ACC112 (cell line): ENCODE data around the gene PLGRKT.
"Not testable (repeated sequence)": the region's sequence is repeated elsewhere in the genome, so short reads cannot be mapped to it uniquely, and the experiment has no call there.

Source experiments
- H2AFZ ChIP-seq: fragments of 200-600 bp; sonication (generic); one replicate; pipeline ENCODE4 v1.6.0; 2017; ENCODE audit warnings: antibody characterized with exemption, low read length; ENCODE audit not compliant: unreplicated experiment
- H3K27ac ChIP-seq: fragments of 200-600 bp; sonication (generic); 2 replicates; pipeline ENCODE4 v1.5.1; 2014; ENCODE audit warnings: low read depth, mild to moderate bottlenecking, antibody characterized with exemption, low read length, moderate library complexity
- H3K27me3 ChIP-seq: fragments of 200-600 bp; sonication (generic); 2 replicates; pipeline ENCODE4 v1.6.1; 2014; ENCODE audit warnings: mild to moderate bottlenecking, antibody characterized with exemption, low read length, moderate library complexity, mixed read lengths; ENCODE audit not compliant: insufficient read depth
- H3K36me3 ChIP-seq: fragments of 200-600 bp; sonication (generic); 2 replicates; pipeline ENCODE4 v1.6.1; 2016; ENCODE audit warnings: mild to moderate bottlenecking, antibody characterized with exemption, low read length, moderate library complexity, mixed read lengths; ENCODE audit not compliant: insufficient read depth
- H3K4me1 ChIP-seq: fragments of 200-600 bp; sonication (generic); one replicate; pipeline ENCODE4 v1.6.1; 2016; ENCODE audit warnings: low read length, mixed read lengths; ENCODE audit not compliant: insufficient read depth, unreplicated experiment, control insufficient read depth
- H3K4me3 ChIP-seq: fragments of 200-600 bp; sonication (generic); 2 replicates; pipeline ENCODE4 v1.5.1; 2014; ENCODE audit warnings: mild to moderate bottlenecking, low read depth, low read length
- H3K79me2 ChIP-seq: fragments of 200-600 bp; sonication (generic); one replicate; pipeline ENCODE4 v1.6.0; 2016; ENCODE audit warnings: low read length; ENCODE audit not compliant: control insufficient read depth, unreplicated experiment, insufficient read depth

The PLGRKT gene

GRCh38 chr9:5437254-5438216 is at the start of gene PLGRKT:
Gene PLGRKT (minus strand): TSS chr9:5437925. CDS start chr9:5431977, 5,948 bp downstream.
- peaks cover 2% of the 10 kb centered on the region for H3K79me2 ChIP-seq
- H3K27me3 ChIP-seq = no peaks in the 10 kb centered on the region
- H3K4me1 ChIP-seq = peaks cover 20% of the 10 kb centered on the region
- H3K36me3 ChIP-seq = peaks cover 7% of the 10 kb centered on the region; the same call in 1 of the 2 replicates
- peak within 1 kb of the TSS; percentile 77 for H3K4me3 ChIP-seq
- H2AFZ ChIP-seq = peak within 1 kb of the TSS; percentile 73
- peak within 1 kb of the TSS; percentile 77 for H3K27ac ChIP-seq

GRCh38 chr9:5486988-5487387 is 49.3 kb upstream of the PLGRKT start:
- H3K27ac ChIP-seq = no peak overlapping the region
- no peaks in the 10 kb centered on the region for H3K79me2 ChIP-seq
- no peak overlapping the region for H2AFZ ChIP-seq
- H3K27me3 ChIP-seq = no peaks in the 10 kb centered on the region
- no peaks in the 10 kb centered on the region for H3K36me3 ChIP-seq
- H3K4me1 ChIP-seq = no peaks in the 10 kb centered on the region
- no peak overlapping the region for H3K4me3 ChIP-seq

GRCh38 chr9:5485378-5486085 is 47.8 kb upstream of the PLGRKT start:
- Histone ChIP-seq H3K36me3 (no peaks in the 10 kb centered on the region), H3K27me3 (no peaks in the 10 kb centered on the region), H3K4me3 (no peak overlapping the region)

GRCh38 chr9:5483306-5483705 is 45.6 kb upstream of the PLGRKT start:
- no peaks in the 10 kb centered on the region for H3K4me1 ChIP-seq
- no peaks in the 10 kb centered on the region for H3K79me2 ChIP-seq
- H3K27ac ChIP-seq = no peak overlapping the region
- no peaks in the 10 kb centered on the region for H3K27me3 ChIP-seq
- H3K4me3 ChIP-seq = no peak overlapping the region
- H3K36me3 ChIP-seq = no peaks in the 10 kb centered on the region
- H2AFZ ChIP-seq = no peak overlapping the region

More at GRCh38 chr9:5485378-5486085, 47.8 kb upstream of the PLGRKT start:
- no peaks in the 10 kb centered on the region for H3K4me1 ChIP-seq
- no peak overlapping the region for H3K27ac ChIP-seq
- H2AFZ ChIP-seq = no peak overlapping the region
- no peaks in the 10 kb centered on the region for H3K79me2 ChIP-seq

- Histone ChIP-seq H3K79me2 (no peaks in the 10 kb centered on the region), H3K36me3 (no peaks in the 10 kb centered on the region), H3K27me3 (no peaks in the 10 kb centered on the region), H3K4me1 (no peaks in the 10 kb centered on the region), H3K4me3 (no peak overlapping the region), H2AFZ (no peak overlapping the region), H3K27ac (no peak overlapping the region)
Observed at GRCh38 chr9:5482194-5482593, 44.5 kb upstream of the PLGRKT start.

GRCh38 chr9:5481322-5482040 is 43.8 kb upstream of the PLGRKT start:
- no peak overlapping the region for H3K4me3 ChIP-seq
- no peak overlapping the region for H3K27ac ChIP-seq
- no peaks in the 10 kb centered on the region for H3K79me2 ChIP-seq
- H3K36me3 ChIP-seq = no peaks in the 10 kb centered on the region
- no peaks in the 10 kb centered on the region for H3K27me3 ChIP-seq
- H2AFZ ChIP-seq = peak overlapping the region; percentile 3
- H3K4me1 ChIP-seq = no peaks in the 10 kb centered on the region

- Histone ChIP-seq H3K4me3 (no peak overlapping the region), H3K4me1 (no peaks in the 10 kb centered on the region), H3K36me3 (no peaks in the 10 kb centered on the region), H3K27me3 (no peaks in the 10 kb centered on the region), H2AFZ (no peak overlapping the region), H3K27ac (no peak overlapping the region), H3K79me2 (no peaks in the 10 kb centered on the region)
Observed at GRCh38 chr9:5480919-5481318, 43.2 kb upstream of the PLGRKT start.

GRCh38 chr9:5479994-5480694 is 42.4 kb upstream of the PLGRKT start:
- no peak overlapping the region for H3K27ac ChIP-seq
- no peaks in the 10 kb centered on the region for H3K36me3 ChIP-seq
- H3K4me3 ChIP-seq = no peak overlapping the region
- no peaks in the 10 kb centered on the region for H3K27me3 ChIP-seq
- no peaks in the 10 kb centered on the region for H3K79me2 ChIP-seq
- H2AFZ ChIP-seq = no peak overlapping the region
- H3K4me1 ChIP-seq = no peaks in the 10 kb centered on the region

- Histone ChIP-seq H3K4me3 (no peak overlapping the region), H3K36me3 (no peaks in the 10 kb centered on the region), H3K27ac (no peak overlapping the region), H3K4me1 (no peaks in the 10 kb centered on the region), H3K27me3 (no peaks in the 10 kb centered on the region), H3K79me2 (no peaks in the 10 kb centered on the region), H2AFZ (no peak overlapping the region)
Observed at GRCh38 chr9:5478206-5478605, 40.5 kb upstream of the PLGRKT start.

- H3K36me3 ChIP-seq, H3K79me2 ChIP-seq, H3K27me3 ChIP-seq, H3K27ac ChIP-seq, H3K4me1 ChIP-seq, H3K4me3 ChIP-seq, H2AFZ ChIP-seq: not testable (repeated sequence)
Observed at GRCh38 chr9:5475611-5476010, 37.9 kb upstream of the PLGRKT start.
